Measurements from ENCODE around the gene CCDC78. TPM values are rescaled to one million over a fixed set of nuclear protein-coding genes. Genes with fewer than 3 reads are reported as not detected.

CCDC78 gene
- total RNA-seq, 1 donor from 2014 or later, result 5.8 TPM

- Mint-ChIP-seq H3K27ac (no peak overlapping the region), H3K27me3 (ENCODE audit: insufficient read depth) (no peaks in the 10 kb centered on the region), H3K4me1 (ENCODE audit: low read depth) (peaks cover 7% of the 10 kb centered on the region), H3K36me3 (ENCODE audit: low read depth) (peaks cover 6% of the 10 kb centered on the region), H3K9me3 (no peaks in the 10 kb centered on the region), H3K4me3 (no peak overlapping the region)
- DNase-seq (ENCODE audit: low spot score), result no peak
- intact Hi-C loops (cut with micrococcal nuclease), result no loop called here
Measured at GRCh38 chr16:730666-731509, 4.6 kb upstream of the CCDC78 start.

GRCh38 chr16:729768-730665 is 3.8 kb upstream of the CCDC78 start:
- DNase-seq (ENCODE audit: low spot score), result no peak
- Mint-ChIP-seq H3K27me3 (ENCODE audit: insufficient read depth) (peaks cover 2% of the 10 kb centered on the region), H3K4me1 (ENCODE audit: low read depth) (no peaks in the 10 kb centered on the region), H3K36me3 (ENCODE audit: low read depth) (no peaks in the 10 kb centered on the region), H3K9me3 (no peaks in the 10 kb centered on the region), H3K27ac (no peak overlapping the region), H3K4me3 (peak overlapping the region; percentile 15)
- intact Hi-C loops (cut with micrococcal nuclease), result no loop called here

DNA sequence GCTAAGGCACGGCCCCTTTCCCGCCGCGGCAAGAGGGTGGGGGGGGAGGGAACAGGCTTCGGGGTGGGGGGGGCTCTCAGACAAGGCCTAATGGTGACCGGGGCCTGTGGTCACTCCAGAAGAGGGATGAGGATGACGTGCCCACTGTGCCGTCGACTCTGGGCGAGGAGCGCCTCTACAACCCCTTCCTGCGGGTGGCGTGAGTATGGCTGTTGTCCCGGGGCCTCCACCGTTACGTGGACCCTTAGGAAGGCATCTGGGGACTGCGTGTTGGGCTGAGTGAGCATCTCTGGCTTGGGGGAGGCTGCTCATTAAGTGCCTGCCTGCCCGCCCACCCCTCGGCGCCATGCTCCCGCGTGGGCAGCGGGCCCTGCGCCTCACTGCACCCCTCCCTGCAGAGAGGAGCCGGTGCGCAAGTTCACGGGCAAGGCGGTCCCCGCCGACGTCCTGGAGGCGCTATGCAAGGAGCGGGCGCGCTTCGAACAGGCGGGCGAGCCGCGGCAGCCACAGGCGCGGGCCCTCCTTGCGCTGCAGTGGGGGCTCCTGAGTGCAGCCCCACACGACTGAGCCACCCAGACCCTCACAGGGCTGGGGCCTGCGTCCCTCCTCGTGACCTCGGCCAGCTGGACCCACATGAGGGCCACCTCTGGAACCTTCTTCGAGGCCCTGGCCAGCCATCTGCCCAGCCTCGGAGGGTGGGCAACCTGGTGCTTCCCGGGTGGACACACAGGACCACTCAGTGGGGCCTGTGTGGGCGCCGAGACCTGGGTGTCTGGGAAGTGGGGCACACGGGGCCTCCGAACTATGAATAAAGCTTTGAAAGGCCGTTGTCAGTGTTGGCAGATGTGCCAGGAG is 2.9 kb upstream of the CCDC78 start:
- no peak overlapping the region for H3K4me3 Mint-ChIP-seq
- H3K36me3 Mint-ChIP-seq (ENCODE audit: low read depth), result no peaks in the 10 kb centered on the region
- H3K27me3 Mint-ChIP-seq (ENCODE audit: insufficient read depth), result peaks cover 3% of the 10 kb centered on the region
- DNase-seq (ENCODE audit: low spot score), result no peak
- intact Hi-C loops (cut with micrococcal nuclease), result no loop called here
- no peaks in the 10 kb centered on the region for H3K4me1 Mint-ChIP-seq (ENCODE audit: low read depth)
- no peak overlapping the region for H3K27ac Mint-ChIP-seq
- no peaks in the 10 kb centered on the region for H3K9me3 Mint-ChIP-seq

DNA sequence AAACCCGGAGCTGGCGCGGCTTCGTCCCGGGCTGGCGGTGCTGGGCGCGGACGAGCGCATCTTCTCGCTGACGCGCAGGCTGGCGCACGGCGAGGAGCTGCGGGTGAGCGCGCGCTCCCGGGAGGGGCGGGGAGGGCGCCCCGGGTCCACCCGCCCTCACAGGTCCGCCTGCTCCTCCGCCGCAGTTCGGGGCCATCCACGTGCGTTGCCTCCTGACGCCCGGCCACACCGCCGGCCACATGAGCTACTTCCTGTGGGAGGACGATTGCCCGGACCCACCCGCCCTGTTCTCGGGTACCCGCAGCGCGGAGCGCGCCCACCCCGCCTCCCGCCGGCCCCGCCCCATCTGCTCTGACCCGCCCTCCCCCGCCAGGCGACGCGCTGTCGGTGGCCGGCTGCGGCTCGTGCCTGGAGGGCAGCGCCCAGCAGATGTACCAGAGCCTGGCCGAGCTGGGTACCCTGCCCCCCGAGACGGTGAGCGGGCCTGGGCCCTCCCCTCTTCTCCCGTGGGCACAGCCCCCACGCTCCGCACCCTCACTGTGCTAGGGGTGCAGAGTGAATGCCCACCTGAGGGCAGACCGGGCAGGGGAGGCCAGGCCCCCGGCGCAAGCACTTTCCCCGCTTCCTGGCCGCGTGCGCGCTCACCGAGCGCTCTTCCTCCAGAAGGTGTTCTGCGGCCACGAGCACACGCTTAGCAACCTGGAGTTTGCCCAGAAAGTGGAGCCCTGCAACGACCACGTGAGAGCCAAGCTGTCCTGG is 2.1 kb upstream of the CCDC78 start:
- no peaks in the 10 kb centered on the region for H3K4me1 Mint-ChIP-seq (ENCODE audit: low read depth)
- peaks cover 3% of the 10 kb centered on the region for H3K27me3 Mint-ChIP-seq (ENCODE audit: insufficient read depth)
- intact Hi-C loops (cut with micrococcal nuclease), result no loop called here
- H3K4me3 Mint-ChIP-seq, result peak overlapping the region; percentile 26
- H3K36me3 Mint-ChIP-seq (ENCODE audit: low read depth), result no peaks in the 10 kb centered on the region
- DNase-seq (ENCODE audit: low spot score), result peak; percentile 57
- H3K9me3 Mint-ChIP-seq, result no peaks in the 10 kb centered on the region
- no peak overlapping the region for H3K27ac Mint-ChIP-seq

DNA sequence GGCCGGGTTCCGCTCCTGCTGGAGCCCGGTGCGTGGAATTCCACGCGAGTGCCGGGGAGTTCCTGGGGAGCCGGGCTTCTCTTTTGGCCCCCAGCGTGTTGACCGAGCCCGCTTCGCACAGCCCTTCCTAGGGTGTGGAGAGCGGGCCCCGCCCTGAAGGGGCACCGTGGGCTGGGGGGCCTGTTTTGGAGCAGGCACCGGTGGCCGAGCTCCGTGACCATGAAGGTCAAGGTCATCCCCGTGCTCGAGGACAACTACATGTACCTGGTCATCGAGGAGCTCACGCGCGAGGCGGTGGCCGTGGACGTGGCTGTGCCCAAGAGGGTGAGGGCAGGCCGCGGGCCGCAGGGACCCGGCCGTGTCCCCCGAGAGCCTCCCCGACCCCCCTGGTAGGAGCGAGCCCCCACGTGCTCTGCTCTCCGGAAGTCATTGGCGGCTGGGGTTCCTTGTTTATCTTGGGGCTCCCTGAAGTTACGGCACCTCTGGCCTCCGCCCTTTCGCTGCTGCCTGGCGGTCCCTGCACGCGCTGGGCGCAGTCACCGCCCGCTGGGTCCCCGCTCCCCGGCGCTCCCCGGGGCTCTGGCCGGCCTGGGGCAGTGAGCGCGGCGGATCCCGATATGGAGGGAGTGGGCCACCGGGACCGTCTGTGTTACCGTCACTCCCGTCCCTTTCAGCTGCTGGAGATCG is 1.2 kb upstream of the CCDC78 start:
- Mint-ChIP-seq H3K4me3 (peak overlapping the region; percentile 49), H3K27me3 (ENCODE audit: insufficient read depth) (peaks cover 3% of the 10 kb centered on the region), H3K9me3 (no peaks in the 10 kb centered on the region), H3K4me1 (ENCODE audit: low read depth) (no peaks in the 10 kb centered on the region), H3K27ac (no peak overlapping the region), H3K36me3 (ENCODE audit: low read depth) (no peaks in the 10 kb centered on the region)
- no peak for DNase-seq (ENCODE audit: low spot score)
- intact Hi-C loops (cut with micrococcal nuclease), result no loop called here

GRCh38 chr16:726188-726437 is 130 bp downstream of the CCDC78 start:
- DNase-seq (ENCODE audit: low spot score), result no peak
- H3K4me3 Mint-ChIP-seq, result no peak overlapping the region
- intact Hi-C loops (cut with micrococcal nuclease), result no loop called here

DNA sequence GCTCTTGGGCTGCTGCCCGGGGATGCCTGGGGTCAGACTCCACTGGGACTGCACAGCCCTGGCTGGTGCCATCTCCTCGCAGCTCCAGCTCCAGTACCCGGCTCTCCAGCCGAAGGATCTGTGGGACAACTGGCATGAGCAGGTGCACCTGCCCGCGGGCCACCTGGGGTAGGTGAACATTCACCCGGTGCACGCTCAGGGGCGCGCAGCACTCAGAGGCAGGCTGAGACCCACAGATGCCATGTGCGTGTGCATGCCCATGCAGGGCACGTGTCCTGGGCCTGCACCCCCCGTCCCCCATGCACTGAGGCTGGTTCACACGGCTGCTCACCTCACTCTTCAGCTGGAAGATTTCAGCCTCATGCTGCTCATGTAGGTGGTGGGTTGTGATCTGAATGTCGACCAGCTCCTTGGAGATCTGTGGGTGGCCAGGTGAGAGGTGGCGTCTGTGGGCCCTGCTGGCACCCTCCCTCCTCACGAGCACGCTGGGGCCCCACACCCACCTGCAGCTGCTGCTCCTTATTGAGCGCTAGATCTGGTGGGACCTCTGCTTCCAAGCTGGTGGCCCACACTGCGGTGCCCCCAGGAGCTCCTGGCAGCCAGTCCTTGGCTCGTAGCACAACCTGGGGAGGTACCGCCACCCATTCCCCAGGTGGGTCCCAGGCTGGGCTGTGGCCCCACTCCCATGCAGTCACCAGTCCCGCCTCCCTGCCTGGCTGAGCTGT is 618 bp downstream of the CCDC78 start:
- no peak for DNase-seq (ENCODE audit: low spot score)
- Mint-ChIP-seq H3K4me3 (no peak overlapping the region), H3K27ac (no peak overlapping the region), H3K9me3 (no peaks in the 10 kb centered on the region), H3K4me1 (ENCODE audit: low read depth) (no peaks in the 10 kb centered on the region), H3K27me3 (ENCODE audit: insufficient read depth) (peaks cover 3% of the 10 kb centered on the region), H3K36me3 (ENCODE audit: low read depth) (no peaks in the 10 kb centered on the region)
- intact Hi-C loops (cut with micrococcal nuclease), result no loop called here

More at GRCh38 chr16:726188-726437, 130 bp downstream of the CCDC78 start:
- peaks cover 3% of the 10 kb centered on the region for H3K27me3 Mint-ChIP-seq (ENCODE audit: insufficient read depth)
- no peaks in the 10 kb centered on the region for H3K36me3 Mint-ChIP-seq (ENCODE audit: low read depth)
- H3K27ac Mint-ChIP-seq, result no peak overlapping the region
- no peaks in the 10 kb centered on the region for H3K9me3 Mint-ChIP-seq
- no peaks in the 10 kb centered on the region for H3K4me1 Mint-ChIP-seq (ENCODE audit: low read depth)

DNA sequence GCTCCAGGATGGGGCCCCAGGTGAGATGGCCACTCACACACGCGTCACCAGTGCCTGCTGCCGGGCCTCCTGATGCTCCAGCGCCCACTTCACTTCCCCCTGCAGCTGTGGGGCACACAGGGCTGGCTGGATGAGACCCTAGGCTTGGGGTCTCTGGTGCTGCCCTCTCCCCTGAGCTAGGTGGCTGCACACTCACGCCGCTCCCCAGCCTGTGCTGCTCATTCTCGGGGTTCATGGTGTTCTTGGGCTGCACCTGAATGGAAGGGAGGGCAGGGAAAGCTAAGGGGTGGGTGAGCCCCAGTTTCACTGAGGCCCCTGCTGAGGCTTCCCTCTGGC is 1.2 kb downstream of the CCDC78 start:
- H3K9me3 Mint-ChIP-seq, result no peaks in the 10 kb centered on the region
- no peak overlapping the region for H3K4me3 Mint-ChIP-seq
- H3K36me3 Mint-ChIP-seq (ENCODE audit: low read depth), result no peaks in the 10 kb centered on the region
- peaks cover 3% of the 10 kb centered on the region for H3K27me3 Mint-ChIP-seq (ENCODE audit: insufficient read depth)
- no peak for DNase-seq (ENCODE audit: low spot score)
- H3K27ac Mint-ChIP-seq, result no peak overlapping the region
- H3K4me1 Mint-ChIP-seq (ENCODE audit: low read depth), result no peaks in the 10 kb centered on the region
- intact Hi-C loops (cut with micrococcal nuclease), result no loop called here

DNA sequence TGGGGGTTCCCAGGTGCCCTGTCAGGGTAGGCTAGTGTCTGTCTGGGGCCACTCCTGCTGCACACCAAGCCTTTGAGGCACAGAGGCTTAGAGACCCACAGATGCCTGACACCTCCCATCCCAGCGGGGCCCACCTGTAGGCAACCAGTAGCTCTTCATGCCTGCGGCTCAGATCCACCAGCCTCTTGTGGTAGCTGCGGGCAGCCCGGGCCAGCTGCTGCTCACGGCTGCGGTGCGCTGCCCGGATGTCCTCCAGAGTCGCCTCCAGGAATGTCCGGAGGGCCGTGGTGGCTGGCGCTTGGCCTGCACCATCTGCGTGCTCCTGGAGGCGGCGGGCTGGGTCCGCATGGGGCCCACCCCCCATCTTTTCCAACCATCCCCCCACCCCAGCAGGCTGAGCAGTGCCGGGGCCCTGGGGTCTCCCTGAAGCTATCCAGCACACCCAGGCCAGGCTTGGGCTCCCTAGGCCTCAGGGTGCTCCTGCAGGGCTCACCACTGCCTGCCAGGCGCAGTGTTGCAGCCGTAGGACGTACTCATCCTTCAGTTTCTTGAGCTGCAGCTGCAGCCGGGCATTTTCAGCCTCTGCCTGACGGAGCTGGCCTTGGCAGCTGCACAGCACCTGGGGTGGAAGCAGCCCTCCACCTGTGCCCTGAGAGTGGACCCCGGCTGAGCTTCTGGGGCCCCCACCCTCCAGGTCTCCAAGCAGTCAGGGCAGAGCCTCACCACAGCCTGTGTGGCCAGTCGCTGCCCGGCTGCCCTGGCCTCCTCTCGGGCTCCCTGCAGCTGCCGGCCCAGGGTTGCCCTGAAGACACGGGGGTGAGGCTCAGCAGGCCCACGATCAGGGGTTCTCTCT is 1.8 kb downstream of the CCDC78 start:
- intact Hi-C loops (cut with micrococcal nuclease), result no loop called here
- Mint-ChIP-seq H3K9me3 (no peaks in the 10 kb centered on the region), H3K4me3 (no peak overlapping the region), H3K27me3 (ENCODE audit: insufficient read depth) (peaks cover 4% of the 10 kb centered on the region), H3K36me3 (ENCODE audit: low read depth) (no peaks in the 10 kb centered on the region), H3K27ac (no peak overlapping the region), H3K4me1 (ENCODE audit: low read depth) (no peaks in the 10 kb centered on the region)
- DNase-seq (ENCODE audit: low spot score), result no peak

DNA sequence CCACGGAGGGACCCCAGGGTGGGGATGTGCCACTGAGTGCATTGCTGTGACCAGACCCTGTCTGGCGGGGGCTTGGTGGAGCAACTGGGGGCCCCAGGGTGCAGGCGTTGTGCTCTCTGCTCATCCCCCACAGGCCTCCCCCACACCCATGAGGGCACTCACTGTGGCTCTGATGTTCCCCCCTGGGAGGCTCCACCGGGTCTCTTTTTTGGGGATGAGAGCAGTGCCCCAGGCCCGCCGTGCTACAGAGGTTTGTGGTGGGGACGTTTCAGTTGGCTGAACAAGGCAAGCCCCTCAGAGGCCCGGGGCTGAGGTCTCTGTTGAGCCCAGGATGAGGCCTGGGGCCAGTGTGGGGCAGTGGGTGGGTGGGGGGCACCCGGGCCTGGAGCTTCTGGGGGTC is 2.5 kb downstream of the CCDC78 start:
- DNase-seq (ENCODE audit: low spot score), result no peak
- Mint-ChIP-seq H3K36me3 (ENCODE audit: low read depth) (no peaks in the 10 kb centered on the region), H3K9me3 (no peaks in the 10 kb centered on the region), H3K27ac (no peak overlapping the region), H3K27me3 (ENCODE audit: insufficient read depth) (peaks cover 9% of the 10 kb centered on the region), H3K4me3 (no peak overlapping the region), H3K4me1 (ENCODE audit: low read depth) (no peaks in the 10 kb centered on the region)
- intact Hi-C loops (cut with micrococcal nuclease), result no loop called here

Data from activated T-helper 1 cell treated with anti-CD3 and anti-CD28 coated beads, Interleukin-12 subunit alpha, Interleukin-12 subunit beta, Interleukin-2, Interleukin-4 antibody, amounts not matched to agents 30 ng/mL and 10 ng/mL and 1 ng/mL, durations not matched to agents 14 hours and 24 hours and 36 hours (primary cell).